Skeletal muscle tissue (tissue), 4 donors: ENCODE results near the gene GPR31. TPM values are rescaled to one million over a fixed set of nuclear protein-coding genes. Genes with fewer than 3 reads are reported as not detected.
"Not testable (repeated sequence)": the region's sequence is repeated elsewhere in the genome, so short reads cannot be mapped to it uniquely, and the experiment has no call there.

Source experiments
- H3K27ac ChIP-seq: one replicate; pipeline ENCODE4 v1.7.0; 2013; ENCODE audit warnings: mild to moderate bottlenecking, low read depth, low read length, inconsistent platforms
- H3K27me3 ChIP-seq, 3 donors: one replicate each; pipeline ENCODE4 v1.7.0; 2013; ENCODE audit warnings: low read length in 3 of 3; ENCODE audit not compliant: control insufficient read depth in 3 of 3, insufficient read depth in 3 of 3
- H3K36me3 ChIP-seq, 3 donors: one replicate each; pipeline ENCODE4 v1.7.0; 2013; ENCODE audit warnings: low read length in 3 of 3; ENCODE audit not compliant: control insufficient read depth in 3 of 3, insufficient read depth in 3 of 3
- H3K4me1 ChIP-seq, 3 donors: one replicate each; pipeline ENCODE4 v1.7.0; 2013; ENCODE audit warnings: low read length in 3 of 3, mild to moderate bottlenecking in 3 of 3; ENCODE audit not compliant: control insufficient read depth in 3 of 3, insufficient read depth in 3 of 3
- H3K4me3 ChIP-seq, 3 donors: one replicate each; pipeline ENCODE4 v1.7.0; 2013; ENCODE audit warnings: low read length in 3 of 3
- H3K9ac ChIP-seq, 3 donors: one replicate each; pipeline ENCODE4 v1.7.0; 2013; ENCODE audit warnings: low read length in 3 of 3, mild to moderate bottlenecking in 3 of 3, moderate library complexity in 2 of 3, low read depth in 1 of 3
- H3K9me3 ChIP-seq, 3 donors: one replicate each; pipeline ENCODE4 v1.7.0; 2013; ENCODE audit warnings: low read length in 3 of 3; ENCODE audit not compliant: control insufficient read depth in 3 of 3
- total RNA-seq: library from RNA; depleted of rRNA; stranded (reverse); fragments of >200 nt; gene quantifications from one replicate; pipeline ENCODE4 v1.2.3, GENCODE V29; 2014
- donor health status: Osteomylitis.

Gene GPR31
- total RNA-seq, 1 donor from 2014 or later, result not detected

GRCh38 chr6:167169867-167170266 lies 12.1 kb upstream of the GPR31 start:
- not testable (repeated sequence) for H3K9me3 ChIP-seq, H3K36me3 ChIP-seq, H3K4me3 ChIP-seq, H3K9ac ChIP-seq, H3K27ac ChIP-seq, H3K4me1 ChIP-seq
- H3K27me3 ChIP-seq, result peaks cover 4 to 21% (median 11%) of the 10 kb centered on the region in 3 donors

- not testable (repeated sequence) for H3K4me3 ChIP-seq, H3K9ac ChIP-seq, H3K27ac ChIP-seq, H3K4me1 ChIP-seq, H3K9me3 ChIP-seq, H3K36me3 ChIP-seq
- peaks cover 4 to 21% (median 9%) of the 10 kb centered on the region in 3 donors for H3K27me3 ChIP-seq
Observed at GRCh38 chr6:167168296-167168695, 10.5 kb upstream of the GPR31 start.

- H3K9ac ChIP-seq, H3K9me3 ChIP-seq, H3K27ac ChIP-seq, H3K4me3 ChIP-seq, H3K4me1 ChIP-seq, H3K36me3 ChIP-seq: not testable (repeated sequence)
- peaks cover 4 to 19% (median 9%) of the 10 kb centered on the region in 3 donors for H3K27me3 ChIP-seq
Observed at GRCh38 chr6:167167699-167168098, 9.9 kb upstream of the GPR31 start.

GRCh38 chr6:167165858-167166471 lies 8.2 kb upstream of the GPR31 start:
- Histone ChIP-seq H3K27ac (no peak overlapping the region), H3K9me3 (no peaks in the 10 kb centered on the region), H3K4me1 (no peaks in the 10 kb centered on the region), H3K4me3 (no peak overlapping the region), H3K36me3 (no peaks in the 10 kb centered on the region), H3K27me3 (peaks cover 4 to 9% (median 6%) of the 10 kb centered on the region in 3 donors), H3K9ac (no peak overlapping the region)

GRCh38 chr6:167164261-167164660 lies 6.5 kb upstream of the GPR31 start:
- Histone ChIP-seq H3K27ac (no peak overlapping the region), H3K4me1 (no peaks in the 10 kb centered on the region), H3K27me3 (peaks cover 1 to 4% (median 2%) of the 10 kb centered on the region in 3 donors), H3K36me3 (no peaks in the 10 kb centered on the region), H3K4me3 (no peak overlapping the region), H3K9me3 (no peaks in the 10 kb centered on the region), H3K9ac (no peak overlapping the region)

- peaks cover 0 to 3% (median 0%) of the 10 kb centered on the region in 3 donors for H3K27me3 ChIP-seq
- H3K4me3 ChIP-seq, result no peak overlapping the region
- H3K36me3 ChIP-seq, result no peaks in the 10 kb centered on the region
- H3K9ac ChIP-seq, result no peak overlapping the region
- H3K9me3 ChIP-seq, result no peaks in the 10 kb centered on the region
- no peak overlapping the region for H3K27ac ChIP-seq
- no peaks in the 10 kb centered on the region for H3K4me1 ChIP-seq
Observed at GRCh38 chr6:167163476-167164011, 5.8 kb upstream of the GPR31 start.

- H3K4me1 ChIP-seq, result no peaks in the 10 kb centered on the region
- peaks cover 0 to 3% (median 0%) of the 10 kb centered on the region in 3 donors for H3K27me3 ChIP-seq
- H3K9ac ChIP-seq, result no peak overlapping the region
- H3K27ac ChIP-seq, result no peak overlapping the region
- H3K9me3 ChIP-seq, result no peaks in the 10 kb centered on the region
- H3K4me3 ChIP-seq, result no peak overlapping the region
- no peaks in the 10 kb centered on the region for H3K36me3 ChIP-seq
Observed at GRCh38 chr6:167162591-167162990, 4.8 kb upstream of the GPR31 start.

- H3K27ac ChIP-seq, result no peak overlapping the region
- H3K9ac ChIP-seq, result no peak overlapping the region
- no peaks in the 10 kb centered on the region for H3K4me1 ChIP-seq
- H3K27me3 ChIP-seq, result peaks cover 0 to 3% (median 0%) of the 10 kb centered on the region in 3 donors
- H3K9me3 ChIP-seq, result no peaks in the 10 kb centered on the region
- H3K4me3 ChIP-seq, result no peak overlapping the region
- no peaks in the 10 kb centered on the region for H3K36me3 ChIP-seq
Observed at GRCh38 chr6:167161851-167162467, 4.2 kb upstream of the GPR31 start.

- H3K36me3 ChIP-seq, result no peaks in the 10 kb centered on the region
Observed at GRCh38 chr6:167157414-167157813, 366 bp downstream of the GPR31 start.

GRCh38 chr6:167154895-167155294 lies 2.9 kb downstream of the GPR31 start:
- H3K27ac ChIP-seq, result no peak overlapping the region
- H3K9me3 ChIP-seq, result no peaks in the 10 kb centered on the region
- no peaks in the 10 kb centered on the region for H3K36me3 ChIP-seq
- H3K4me1 ChIP-seq, result peaks cover 0 to 3% (median 0%) of the 10 kb centered on the region in 3 donors
- no peak overlapping the region for H3K9ac ChIP-seq
- H3K4me3 ChIP-seq, result no peak overlapping the region
- peaks cover 8 to 24% (median 19%) of the 10 kb centered on the region in 3 donors for H3K27me3 ChIP-seq

More at GRCh38 chr6:167157414-167157813, 366 bp downstream of the GPR31 start:
- H3K27ac ChIP-seq, result no peak overlapping the region
- peaks cover 0 to 3% (median 0%) of the 10 kb centered on the region in 3 donors for H3K4me1 ChIP-seq
- H3K9ac ChIP-seq, result no peak overlapping the region
- H3K9me3 ChIP-seq, result no peaks in the 10 kb centered on the region
- H3K27me3 ChIP-seq, result peaks cover 5 to 17% (median 14%) of the 10 kb centered on the region in 3 donors
- no peak overlapping the region for H3K4me3 ChIP-seq
